Measurements from ENCODE around the gene SLC16A11. TPM values are rescaled to one million over a fixed set of nuclear protein-coding genes. Genes with fewer than 3 reads are reported as not detected.

SLC16A11 gene
- total and polyA plus RNA-seq, 2 donors (not counting 1 experiment from before 2014, with no cell fraction given): 0.17 TPM; not detected in 1

- Histone ChIP-seq H2AFZ (ENCODE audit: low read length) (no peak overlapping the region), H3K4me1 (ENCODE audit: control insufficient read depth, extremely low read depth, insufficient read depth, low read length) (no peaks in the 10 kb centered on the region), H3K4me2 (ENCODE audit: extremely low read depth, insufficient read depth, low read length) (no peak overlapping the region), H3K79me2 (ENCODE audit: control insufficient read depth, insufficient read depth, low read length) (no peaks in the 10 kb centered on the region), H3K4me3 (replicated peaks in 1 of 4; ENCODE audit: control extremely low read depth in 1 of 4, insufficient read depth in 1 of 4, low read depth in 3 of 4, low read length in 4 of 4) (no peak overlapping the region), H4K20me1 (ENCODE audit: control insufficient read depth, extremely low read depth, insufficient read depth, low read length) (no peaks in the 10 kb centered on the region), H3K9me3 (ENCODE audit: control insufficient read depth, insufficient read depth, low read depth, low read length) (no peaks in the 10 kb centered on the region), H3K27ac (ENCODE audit: insufficient read depth, low read length) (no peak overlapping the region), H3K27me3 (ENCODE audit: control insufficient read depth, insufficient read depth, low read length) (peaks cover 3% of the 10 kb centered on the region), H3K36me3 (ENCODE audit: control insufficient read depth, insufficient read depth, low read length) (no peaks in the 10 kb centered on the region), H3K9ac (ENCODE audit: insufficient read depth, low read length) (no peak overlapping the region)
- DNase-seq (ENCODE audit: low read depth in 2 of 2): no peak
- TF ChIP-seq, protein P1, sequence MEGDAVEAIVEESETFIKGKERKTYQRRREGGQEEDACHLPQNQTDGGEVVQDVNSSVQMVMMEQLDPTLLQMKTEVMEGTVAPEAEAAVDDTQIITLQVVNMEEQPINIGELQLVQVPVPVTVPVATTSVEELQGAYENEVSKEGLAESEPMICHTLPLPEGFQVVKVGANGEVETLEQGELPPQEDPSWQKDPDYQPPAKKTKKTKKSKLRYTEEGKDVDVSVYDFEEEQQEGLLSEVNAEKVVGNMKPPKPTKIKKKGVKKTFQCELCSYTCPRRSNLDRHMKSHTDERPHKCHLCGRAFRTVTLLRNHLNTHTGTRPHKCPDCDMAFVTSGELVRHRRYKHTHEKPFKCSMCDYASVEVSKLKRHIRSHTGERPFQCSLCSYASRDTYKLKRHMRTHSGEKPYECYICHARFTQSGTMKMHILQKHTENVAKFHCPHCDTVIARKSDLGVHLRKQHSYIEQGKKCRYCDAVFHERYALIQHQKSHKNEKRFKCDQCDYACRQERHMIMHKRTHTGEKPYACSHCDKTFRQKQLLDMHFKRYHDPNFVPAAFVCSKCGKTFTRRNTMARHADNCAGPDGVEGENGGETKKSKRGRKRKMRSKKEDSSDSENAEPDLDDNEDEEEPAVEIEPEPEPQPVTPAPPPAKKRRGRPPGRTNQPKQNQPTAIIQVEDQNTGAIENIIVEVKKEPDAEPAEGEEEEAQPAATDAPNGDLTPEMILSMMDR (conservative IDR thresholded peaks at IDR 0.05 in 1 of 2, IDR thresholded peaks at IDR 0.05 in 1 of 2; ENCODE audit: low read depth in 1 of 2, low read length in 2 of 2): no peak
- TF ChIP-seq EZH2 (IDR thresholded peaks at IDR 0.05; ENCODE audit: low read length, missing control alignments): no peak
Measured at GRCh38 chr17:7070712-7071111, 26.8 kb upstream of the SLC16A11 start.

GRCh38 chr17:7068268-7068667 lies 24.4 kb upstream of the SLC16A11 start:
- H2AFZ ChIP-seq (ENCODE audit: low read length): no peak overlapping the region
- TF ChIP-seq, protein P1 (conservative IDR thresholded peaks at IDR 0.05 in 1 of 2, IDR thresholded peaks at IDR 0.05 in 1 of 2; ENCODE audit: low read depth in 1 of 2, low read length in 2 of 2): no peak
- TF ChIP-seq EZH2 (IDR thresholded peaks at IDR 0.05; ENCODE audit: low read length, missing control alignments): no peak
- H4K20me1 ChIP-seq (ENCODE audit: control insufficient read depth, extremely low read depth, insufficient read depth, low read length): no peaks in the 10 kb centered on the region
- no peak overlapping the region for H3K4me3 ChIP-seq (replicated peaks in 1 of 4; ENCODE audit: control extremely low read depth in 1 of 4, insufficient read depth in 1 of 4, low read depth in 3 of 4, low read length in 4 of 4)
- no peak overlapping the region for H3K27ac ChIP-seq (ENCODE audit: insufficient read depth, low read length)
- no peak overlapping the region for H3K9ac ChIP-seq (ENCODE audit: insufficient read depth, low read length)
- no peak for DNase-seq (ENCODE audit: low read depth in 2 of 2)
- H3K36me3 ChIP-seq (ENCODE audit: control insufficient read depth, insufficient read depth, low read length): no peaks in the 10 kb centered on the region
- peaks cover 14% of the 10 kb centered on the region for H3K27me3 ChIP-seq (ENCODE audit: control insufficient read depth, insufficient read depth, low read length)
- no peak overlapping the region for H3K4me2 ChIP-seq (ENCODE audit: extremely low read depth, insufficient read depth, low read length)
- no peaks in the 10 kb centered on the region for H3K79me2 ChIP-seq (ENCODE audit: control insufficient read depth, insufficient read depth, low read length)
- H3K9me3 ChIP-seq (ENCODE audit: control insufficient read depth, insufficient read depth, low read depth, low read length): no peaks in the 10 kb centered on the region
- no peaks in the 10 kb centered on the region for H3K4me1 ChIP-seq (ENCODE audit: control insufficient read depth, extremely low read depth, insufficient read depth, low read length)

DNA sequence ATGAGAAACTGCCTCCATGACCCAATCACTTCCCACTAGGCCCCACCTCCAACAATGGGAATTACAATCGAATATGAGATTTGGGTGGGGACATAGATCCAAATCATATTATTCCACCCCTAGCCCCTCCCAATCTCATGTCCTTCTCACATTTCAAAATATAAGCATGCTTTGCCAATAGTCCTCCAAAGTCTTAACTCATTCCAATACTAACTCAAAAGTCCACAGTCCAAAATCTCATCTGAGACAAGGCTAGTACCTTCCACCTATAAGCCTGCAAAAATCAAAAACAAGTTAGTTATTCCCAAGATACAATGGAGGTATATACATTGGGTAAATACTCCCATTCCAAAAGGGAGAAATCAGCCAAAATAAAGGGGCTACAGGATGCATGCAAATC lies 23.3 kb upstream of the SLC16A11 start:
- H3K36me3 ChIP-seq (ENCODE audit: control insufficient read depth, insufficient read depth, low read length): no peaks in the 10 kb centered on the region
- TF ChIP-seq, protein P1 (conservative IDR thresholded peaks at IDR 0.05 in 1 of 2, IDR thresholded peaks at IDR 0.05 in 1 of 2; ENCODE audit: low read depth in 1 of 2, low read length in 2 of 2): no peak
- TF ChIP-seq EZH2 (IDR thresholded peaks at IDR 0.05; ENCODE audit: low read length, missing control alignments): no peak
- H3K27ac ChIP-seq (ENCODE audit: insufficient read depth, low read length): no peak overlapping the region
- DNase-seq (ENCODE audit: low read depth in 2 of 2): no peak
- H3K4me3 ChIP-seq (replicated peaks in 1 of 4; ENCODE audit: control extremely low read depth in 1 of 4, insufficient read depth in 1 of 4, low read depth in 3 of 4, low read length in 4 of 4): no peak overlapping the region
- H3K79me2 ChIP-seq (ENCODE audit: control insufficient read depth, insufficient read depth, low read length): no peaks in the 10 kb centered on the region
- H3K27me3 ChIP-seq (ENCODE audit: control insufficient read depth, insufficient read depth, low read length): peaks cover 13% of the 10 kb centered on the region
- no peak overlapping the region for H3K9ac ChIP-seq (ENCODE audit: insufficient read depth, low read length)
- no peaks in the 10 kb centered on the region for H3K9me3 ChIP-seq (ENCODE audit: control insufficient read depth, insufficient read depth, low read depth, low read length)
- no peak overlapping the region for H2AFZ ChIP-seq (ENCODE audit: low read length)
- H3K4me2 ChIP-seq (ENCODE audit: extremely low read depth, insufficient read depth, low read length): no peak overlapping the region
- H4K20me1 ChIP-seq (ENCODE audit: control insufficient read depth, extremely low read depth, insufficient read depth, low read length): no peaks in the 10 kb centered on the region
- H3K4me1 ChIP-seq (ENCODE audit: control insufficient read depth, extremely low read depth, insufficient read depth, low read length): no peaks in the 10 kb centered on the region

All from fibroblast of lung (primary cell).